Astrocyte (in vitro differentiated cells and primary cell): ENCODE results near the gene EPHB2. TPM values are rescaled to one million over a fixed set of nuclear protein-coding genes. Genes with fewer than 3 reads are reported as not detected.

ENCODE experiments used
- DNase-seq: peaks from one replicate; pipeline ENCODE4 v3.0.0-alpha.2; 2010; ENCODE audit warnings: low read depth
- FAIRE-seq: peaks from 2 replicates; lab custom pipeline; 2011; peaks lifted over from hg19 to GRCh38; lab: Jason Lieb, UNC
- H2AFZ ChIP-seq: 2 replicates; pipeline ENCODE4 v1.6.0; 2012; ENCODE audit warnings: low read depth, low read length, inconsistent platforms
- H3K27ac ChIP-seq: 2 replicates; pipeline ENCODE4 v1.5.1; 2011; ENCODE audit warnings: low read depth, low read length, inconsistent platforms
- H3K27me3 ChIP-seq: 2 replicates; pipeline ENCODE4 v1.6.0; 2011; ENCODE audit warnings: low read length, inconsistent platforms; ENCODE audit not compliant: insufficient read depth
- H3K36me3 ChIP-seq: 2 replicates; pipeline ENCODE4 v1.5.1; 2011; ENCODE audit warnings: low read length, inconsistent platforms; ENCODE audit not compliant: insufficient read depth
- H3K4me1 ChIP-seq: 2 replicates; pipeline ENCODE4 v1.5.1; 2011; ENCODE audit warnings: low read length, inconsistent platforms; ENCODE audit not compliant: insufficient read depth
- H3K4me2 ChIP-seq: 2 replicates; pipeline ENCODE4 v1.6.0; 2012; ENCODE audit warnings: low read length, inconsistent platforms
- H3K4me3 ChIP-seq: 2 replicates; pipeline ENCODE4 v1.5.1; 2011; ENCODE audit warnings: low read depth, mild to moderate bottlenecking, low read length, inconsistent platforms; ENCODE audit not compliant: insufficient read depth
- H3K79me2 ChIP-seq: 2 replicates; pipeline ENCODE4 v1.6.0; 2012; ENCODE audit warnings: mild to moderate bottlenecking, low read length, inconsistent platforms; ENCODE audit not compliant: insufficient read depth
- H3K9ac ChIP-seq: 2 replicates; pipeline ENCODE4 v1.6.0; 2012; ENCODE audit warnings: mild to moderate bottlenecking, low read length, inconsistent platforms
- H3K9me3 ChIP-seq: 2 replicates; pipeline ENCODE4 v1.5.1; 2012; ENCODE audit warnings: low read depth, mild to moderate bottlenecking, low read length, inconsistent platforms; ENCODE audit not compliant: insufficient read depth
- H4K20me1 ChIP-seq: 2 replicates; pipeline ENCODE4 v1.6.0; 2012; ENCODE audit warnings: low read length, inconsistent platforms; ENCODE audit not compliant: insufficient read depth
- H3K27ac Mint-ChIP-seq: one replicate; pipeline ENCODE4 v1.8.0; 2021; ENCODE audit warnings: mild to moderate bottlenecking, mixed read lengths; ENCODE audit not compliant: unreplicated experiment
- H3K27me3 Mint-ChIP-seq: one replicate; pipeline ENCODE4 v1.8.0; 2021; ENCODE audit warnings: low read depth, mixed read lengths; ENCODE audit not compliant: unreplicated experiment
- H3K36me3 Mint-ChIP-seq: one replicate; pipeline ENCODE4 v1.8.0; 2021; ENCODE audit warnings: low read depth, mixed read lengths; ENCODE audit not compliant: unreplicated experiment
- H3K4me1 Mint-ChIP-seq: one replicate; pipeline ENCODE4 v1.8.0; 2021; ENCODE audit warnings: low read depth, mixed read lengths; ENCODE audit not compliant: unreplicated experiment
- H3K4me3 Mint-ChIP-seq: one replicate; pipeline ENCODE4 v1.8.0; 2021; ENCODE audit warnings: mild to moderate bottlenecking, moderate library complexity, mixed read lengths; ENCODE audit not compliant: unreplicated experiment
- H3K9me3 Mint-ChIP-seq: one replicate; pipeline ENCODE4 v1.8.0; 2021; ENCODE audit warnings: mild to moderate bottlenecking, mixed read lengths; ENCODE audit not compliant: unreplicated experiment
- CTCF ChIP-seq: IDR thresholded peaks from 2 replicates; pipeline ENCODE4 v1.5.1; 2011; ENCODE audit warnings: low read depth, mild to moderate bottlenecking, inconsistent platforms, low read length, moderate library complexity; ENCODE audit not compliant: insufficient read depth
- EZH2 ChIP-seq: IDR thresholded peaks from 2 replicates; pipeline ENCODE4 v1.6.1; 2012; ENCODE audit warnings: mild to moderate bottlenecking, low read length, inconsistent platforms; ENCODE audit not compliant: insufficient read depth
- total RNA-seq: library from RNA; stranded (reverse); gene quantifications from 2 replicates; pipeline ENCODE4 v1.2.1, GENCODE V29; 2021

The EPHB2 gene
- total RNA-seq, 1 donor from 2014 or later = 8.4 TPM

GRCh38 chr1:22936681-22937080 is 226.0 kb downstream of the EPHB2 start:
- peaks cover 4% of the 10 kb centered on the region for H3K36me3 Mint-ChIP-seq
- no peaks in the 10 kb centered on the region for H3K79me2 ChIP-seq
- no peak for DNase-seq
- TF ChIP-seq CTCF = no peak
- TF ChIP-seq EZH2 = no peak
- no peak overlapping the region for H3K27ac Mint-ChIP-seq
- no peak overlapping the region for H3K9ac ChIP-seq
- no peaks in the 10 kb centered on the region for H3K4me1 Mint-ChIP-seq
- H2AFZ ChIP-seq = no peak overlapping the region
- no peaks in the 10 kb centered on the region for H3K36me3 ChIP-seq
- no peak overlapping the region for H3K4me3 ChIP-seq
- H4K20me1 ChIP-seq = no peaks in the 10 kb centered on the region
- no peaks in the 10 kb centered on the region for H3K4me1 ChIP-seq
- H3K9me3 ChIP-seq = peaks cover 10% of the 10 kb centered on the region
- no peak overlapping the region for H3K27ac ChIP-seq
- H3K4me2 ChIP-seq = no peak overlapping the region
- peaks cover 12% of the 10 kb centered on the region for H3K27me3 Mint-ChIP-seq
- H3K4me3 Mint-ChIP-seq = no peak overlapping the region
- H3K9me3 Mint-ChIP-seq = peaks cover 25% of the 10 kb centered on the region
- no peaks in the 10 kb centered on the region for H3K27me3 ChIP-seq
- FAIRE-seq = no peak

GRCh38 chr1:22941257-22941656 is 230.6 kb downstream of the EPHB2 start:
- Histone ChIP-seq H2AFZ (no peak overlapping the region), H3K4me1 (no peaks in the 10 kb centered on the region), H3K4me2 (no peak overlapping the region), H3K27me3 (peaks cover 7% of the 10 kb centered on the region), H4K20me1 (no peaks in the 10 kb centered on the region), H3K79me2 (no peaks in the 10 kb centered on the region), H3K9ac (no peak overlapping the region), H3K9me3 (peaks cover 5% of the 10 kb centered on the region), H3K36me3 (no peaks in the 10 kb centered on the region), H3K4me3 (no peak overlapping the region), H3K27ac (no peak overlapping the region)
- peaks cover 20% of the 10 kb centered on the region for H3K27me3 Mint-ChIP-seq
- H3K4me1 Mint-ChIP-seq = no peaks in the 10 kb centered on the region
- FAIRE-seq (no peak), DNase-seq (no peak)
- H3K27ac Mint-ChIP-seq = no peak overlapping the region
- peaks cover 19% of the 10 kb centered on the region for H3K9me3 Mint-ChIP-seq
- peaks cover 3% of the 10 kb centered on the region for H3K36me3 Mint-ChIP-seq
- no peak overlapping the region for H3K4me3 Mint-ChIP-seq
- TF ChIP-seq EZH2 (no peak), CTCF (no peak)

GRCh38 chr1:22944346-22945055 is 233.9 kb downstream of the EPHB2 start:
- no peak for FAIRE-seq
- Mint-ChIP-seq H3K27me3 (peaks cover 33% of the 10 kb centered on the region), H3K27ac (no peak overlapping the region)

More at GRCh38 chr1:22944346-22945055, 233.9 kb downstream of the EPHB2 start:
- no peaks in the 10 kb centered on the region for H3K36me3 ChIP-seq
- H3K4me2 ChIP-seq = no peak overlapping the region
- H3K9me3 ChIP-seq = peaks cover 5% of the 10 kb centered on the region
- H3K4me3 ChIP-seq = no peak overlapping the region
- H3K9ac ChIP-seq = no peak overlapping the region
- Mint-ChIP-seq H3K4me3 (no peak overlapping the region), H3K36me3 (peaks cover 3% of the 10 kb centered on the region), H3K4me1 (no peaks in the 10 kb centered on the region), H3K9me3 (peaks cover 18% of the 10 kb centered on the region)
- no peaks in the 10 kb centered on the region for H3K4me1 ChIP-seq
- H3K27ac ChIP-seq = no peak overlapping the region
- no peaks in the 10 kb centered on the region for H4K20me1 ChIP-seq
- H2AFZ ChIP-seq = no peak overlapping the region
- TF ChIP-seq CTCF (no peak), EZH2 (no peak)
- no peaks in the 10 kb centered on the region for H3K79me2 ChIP-seq
- peaks cover 18% of the 10 kb centered on the region for H3K27me3 ChIP-seq
- no peak for DNase-seq
